Ovary (tissue), 9 donors: Measurements from ENCODE around the gene KCNIP4. TPM values are rescaled to one million over a fixed set of nuclear protein-coding genes. Genes with fewer than 3 reads are reported as not detected.

ENCODE experiments used
- DNase-seq, 5 donors: peaks; one replicate each; pipeline ENCODE4 v3.0.0-alpha.2; 2019 to 2020
- H3K27ac ChIP-seq, 2 donors: fragments of 200-600 bp; one replicate each; pipeline versions ENCODE4 v1.5.1 to v1.8.0; 2019 to 2022
- H3K27me3 ChIP-seq: fragments of 200-600 bp; one replicate; pipeline ENCODE4 v1.8.0; 2022
- H3K36me3 ChIP-seq: fragments of 200-600 bp; sonication (generic); one replicate; pipeline ENCODE4 v1.5.1; 2019
- H3K4me1 ChIP-seq: one replicate; pipeline ENCODE4 v1.8.1; 2013; ENCODE audit warnings: mild to moderate bottlenecking, moderate library complexity; ENCODE audit not compliant: insufficient read depth
- H3K4me3 ChIP-seq: fragments of 200-600 bp; sonication (generic); one replicate; pipeline ENCODE4 v1.5.1; 2017
- H3K9me3 ChIP-seq, 2 donors: fragments of 200-600 bp in 1 of 2; sonication (generic) in 1 of 2; one replicate each; pipeline versions ENCODE4 v1.5.1 to v1.8.1; 2013 to 2019; ENCODE audit warnings: mild to moderate bottlenecking in 1 of 2, moderate library complexity in 1 of 2
- EP300 ChIP-seq: sonication (generic); formaldehyde crosslinking; IDR thresholded peaks from one replicate; pipeline ENCODE4 v1.6.1; 2017; ENCODE audit warnings: antibody characterized with exemption
- POLR2A ChIP-seq: fragments of 450-650 bp; IDR thresholded peaks from one replicate; pipeline ENCODE4 v1.6.1; 2017; ENCODE audit warnings: antibody characterized with exemption, mild to moderate bottlenecking, moderate library complexity
- WGBS, 3 donors: extraction: QIAGEN DNeasy Blood & Tissue Kit in 1 of 3; methylation state at CpG; one replicate each; pipeline versions ENCODE4 v1.1.5 to v1.1.7; 2013 to 2017; 5-methylcytosine and 5-hydroxymethylcytosine counted together
- intact Hi-C, 4 donors: fragments of 100-400 bp; cut with DNase I; formaldehyde crosslinking; loops; one replicate each; pipeline versions ENCODE4 v1.11.0 to v1.15.1; 2022 to 2023
- polyA plus RNA-seq, 2 donors: library from polyadenylated mRNA; stranded (reverse); fragments of 200-250 nt in 1 of 2; fragments of 350-450 nt in 1 of 2; fragmentation: Illumina TruSeq in 1 of 2; extraction: RNeasy Lipid Tissue Mini Kit (QIAGEN cat#74804) in 1 of 2; gene quantifications; one replicate each; pipeline ENCODE4 v1.2.3, GENCODE V29; 2013 to 2014
- total RNA-seq, 7 donors: library from RNA; depleted of rRNA in 2 of 7; stranded (reverse); fragments of >200 nt in 2 of 7; fragmentation: NEBNext Ultra II Directional in 3 of 7; extraction: Animal tissue kit (Norgen Biotek cat#: 25700) in 3 of 7; gene quantifications; one replicate each; pipeline versions ENCODE4 v1.1.0 to v1.2.4, GENCODE V29; 2016 to 2023
- TF ChIP-seq, protein P1 (sequence below), 3 donors: fragments of 450-650 bp in 2 of 3; fragments of 200-600 bp in 1 of 3; IDR thresholded peaks; one replicate each; pipeline versions ENCODE4 v1.5.1 to v1.8.0; 2016 to 2022; ENCODE audit warnings: antibody characterized with exemption in 3 of 3, mild to moderate bottlenecking in 1 of 3
- donor health status: DM: no; HTN: no; CAD: no; lungs with moderate emphysema.
- donor health status: DM: no; HTN: no; CAD: no.
- donor health status: Bipolar disorder and iron deficiency.
- donor health status: DM: yes; HTN: yes; CAD: no.
- donor health status: DM: no; HTN: no; CAD: no.
- donor health status: DM: yes; HTN: yes; CAD: no.

The KCNIP4 gene
- total and polyA plus RNA-seq, 9 donors = 0.11 to 3.9 (median 0.93) TPM; not detected in 1

DNA sequence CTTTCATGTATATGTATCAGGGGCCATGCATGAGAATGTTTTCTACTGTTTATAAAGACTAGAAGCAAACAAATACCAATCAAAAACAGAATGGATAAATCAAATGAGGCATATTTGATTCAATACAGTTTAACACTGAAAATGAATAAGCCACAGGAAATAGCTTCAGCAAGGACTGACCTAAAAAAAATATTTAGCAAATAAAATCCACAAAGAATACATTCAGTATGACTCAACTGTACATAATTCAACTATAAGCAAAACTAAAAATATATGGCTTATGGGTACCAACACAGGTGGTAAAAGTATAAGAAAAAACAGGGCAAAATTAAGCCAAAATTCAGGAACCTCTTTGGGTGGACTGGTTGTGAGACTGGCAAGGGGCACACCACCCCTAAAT lies 112.9 kb downstream of the KCNIP4 start:
- no peaks in the 10 kb centered on the region for H3K36me3 ChIP-seq
- no peaks in the 10 kb centered on the region for H3K4me1 ChIP-seq
- no peak overlapping the region for H3K27ac ChIP-seq
- TF ChIP-seq POLR2A (no peak), EP300 (no peak)
- TF ChIP-seq, protein P1, sequence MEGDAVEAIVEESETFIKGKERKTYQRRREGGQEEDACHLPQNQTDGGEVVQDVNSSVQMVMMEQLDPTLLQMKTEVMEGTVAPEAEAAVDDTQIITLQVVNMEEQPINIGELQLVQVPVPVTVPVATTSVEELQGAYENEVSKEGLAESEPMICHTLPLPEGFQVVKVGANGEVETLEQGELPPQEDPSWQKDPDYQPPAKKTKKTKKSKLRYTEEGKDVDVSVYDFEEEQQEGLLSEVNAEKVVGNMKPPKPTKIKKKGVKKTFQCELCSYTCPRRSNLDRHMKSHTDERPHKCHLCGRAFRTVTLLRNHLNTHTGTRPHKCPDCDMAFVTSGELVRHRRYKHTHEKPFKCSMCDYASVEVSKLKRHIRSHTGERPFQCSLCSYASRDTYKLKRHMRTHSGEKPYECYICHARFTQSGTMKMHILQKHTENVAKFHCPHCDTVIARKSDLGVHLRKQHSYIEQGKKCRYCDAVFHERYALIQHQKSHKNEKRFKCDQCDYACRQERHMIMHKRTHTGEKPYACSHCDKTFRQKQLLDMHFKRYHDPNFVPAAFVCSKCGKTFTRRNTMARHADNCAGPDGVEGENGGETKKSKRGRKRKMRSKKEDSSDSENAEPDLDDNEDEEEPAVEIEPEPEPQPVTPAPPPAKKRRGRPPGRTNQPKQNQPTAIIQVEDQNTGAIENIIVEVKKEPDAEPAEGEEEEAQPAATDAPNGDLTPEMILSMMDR (IDR thresholded peaks at IDR 0.05) = no peak
- no peak for DNase-seq
- no peak overlapping the region for H3K4me3 ChIP-seq
- no peaks in the 10 kb centered on the region for H3K9me3 ChIP-seq
- intact Hi-C loops = no loop called here
- H3K27me3 ChIP-seq = no peaks in the 10 kb centered on the region

DNA sequence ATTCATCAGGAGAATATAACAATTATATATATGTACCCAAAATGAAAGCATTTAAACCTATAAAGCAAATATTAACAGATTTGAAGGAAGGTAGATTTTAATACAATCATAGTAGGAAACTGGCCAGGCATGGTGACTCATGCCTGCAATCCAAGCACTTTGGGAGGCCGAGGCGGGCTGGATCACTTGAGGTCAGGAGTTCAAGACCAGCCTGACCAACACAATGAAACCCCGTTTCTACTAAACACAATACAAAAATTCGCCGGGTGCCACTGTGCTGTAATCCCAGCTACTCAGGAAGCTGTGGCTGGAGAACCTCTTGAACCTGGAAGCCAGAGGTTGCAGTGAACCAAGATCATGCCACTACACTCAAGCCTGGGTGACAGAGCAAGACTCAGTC lies 118.3 kb downstream of the KCNIP4 start:
- Histone ChIP-seq H3K9me3 (no peaks in the 10 kb centered on the region), H3K36me3 (no peaks in the 10 kb centered on the region), H3K4me3 (no peak overlapping the region), H3K27me3 (no peaks in the 10 kb centered on the region), H3K4me1 (no peaks in the 10 kb centered on the region), H3K27ac (no peak overlapping the region)
- intact Hi-C loops = no loop called here
- 72 to 85% (median 81%) methylated on average over 5 of the region's 5 CpGs for WGBS, 3 donors
- DNase-seq = no peak
- TF ChIP-seq, protein P1 (IDR thresholded peaks at IDR 0.05) = no peak
- no peak for TF ChIP-seq POLR2A
- no peak for TF ChIP-seq EP300

DNA sequence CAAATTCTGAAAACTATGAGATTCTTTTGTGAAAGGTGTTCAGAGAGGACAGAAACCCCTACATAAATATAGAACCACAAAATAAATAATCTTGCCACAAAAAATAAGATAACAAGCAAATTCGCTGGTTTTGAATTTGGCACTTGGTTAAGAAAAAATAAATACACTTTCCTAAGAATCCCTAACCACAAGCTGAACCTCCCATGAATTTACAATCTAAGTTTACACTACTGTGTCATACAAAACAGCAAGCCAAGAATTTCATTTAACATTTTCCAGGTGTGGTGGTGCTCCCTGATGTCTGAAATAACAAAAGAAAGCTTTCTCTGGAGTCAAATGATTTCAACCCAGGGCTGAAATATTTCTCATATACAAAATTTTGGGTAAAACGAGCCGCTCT lies 121.0 kb downstream of the KCNIP4 start:
- DNase-seq = no peak
- H3K27me3 ChIP-seq = no peaks in the 10 kb centered on the region
- whole genome bisulfite sequencing, 3 donors = 9 to 21% (median 10%) methylated on average over 3 of the region's 3 CpGs
- H3K4me1 ChIP-seq = no peaks in the 10 kb centered on the region
- no peaks in the 10 kb centered on the region for H3K36me3 ChIP-seq
- intact Hi-C loops = no loop called here
- no peak overlapping the region for H3K27ac ChIP-seq
- no peaks in the 10 kb centered on the region for H3K9me3 ChIP-seq
- TF ChIP-seq POLR2A (no peak), EP300 (no peak)
- TF ChIP-seq, protein P1 (IDR thresholded peaks at IDR 0.05) = no peak
- H3K4me3 ChIP-seq = no peak overlapping the region

DNA sequence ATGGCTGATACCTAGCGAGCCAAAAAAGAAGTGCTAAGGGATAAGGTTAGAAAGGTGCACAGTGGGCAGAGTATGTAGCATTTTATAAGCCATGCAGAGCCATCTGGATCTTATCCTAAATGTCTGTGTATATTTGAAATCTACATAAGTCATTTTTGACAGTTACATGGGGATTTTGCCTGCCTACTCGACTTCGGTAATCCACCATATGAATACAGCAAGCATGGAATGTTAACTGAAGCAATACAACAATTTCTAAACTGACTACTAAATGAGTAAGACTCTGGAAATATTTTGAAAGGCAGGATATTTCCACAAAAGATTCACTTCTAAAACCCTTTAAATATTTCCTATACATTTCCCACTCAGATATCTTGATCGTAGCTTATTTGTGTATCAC lies 122.5 kb downstream of the KCNIP4 start:
- TF ChIP-seq POLR2A (no peak), EP300 (no peak)
- TF ChIP-seq, protein P1 (IDR thresholded peaks at IDR 0.05) = no peak
- Histone ChIP-seq H3K4me1 (no peaks in the 10 kb centered on the region), H3K36me3 (no peaks in the 10 kb centered on the region), H3K9me3 (no peaks in the 10 kb centered on the region), H3K27me3 (no peaks in the 10 kb centered on the region), H3K4me3 (no peak overlapping the region), H3K27ac (no peak overlapping the region)
- DNase-seq = no peak
- intact Hi-C loops = no loop called here
- WGBS, 3 donors = 88 to 92% (median 91%) methylated on average over 4 of the region's 4 CpGs

DNA sequence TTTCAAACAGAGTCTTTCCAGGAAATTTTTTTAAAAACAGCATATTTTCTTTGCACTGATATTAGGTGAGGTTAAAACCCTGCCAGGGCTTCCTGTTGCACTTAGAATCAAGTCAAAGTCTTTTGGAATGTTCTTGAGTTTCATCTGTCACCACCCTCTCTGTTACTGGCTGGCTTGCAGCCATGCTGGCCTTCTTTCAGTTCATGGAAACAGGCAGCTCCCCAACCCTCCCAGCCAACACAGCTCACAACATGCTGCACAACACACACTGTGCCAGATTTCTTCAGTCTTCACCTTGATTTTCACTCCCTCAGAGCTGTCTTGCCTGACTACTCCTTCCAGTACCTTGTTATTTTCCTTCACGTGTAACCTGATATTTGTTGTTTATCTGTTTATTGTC lies 129.5 kb downstream of the KCNIP4 start:
- Histone ChIP-seq H3K9me3 (no peaks in the 10 kb centered on the region), H3K27me3 (no peaks in the 10 kb centered on the region), H3K27ac (no peak overlapping the region), H3K4me1 (no peaks in the 10 kb centered on the region), H3K4me3 (no peak overlapping the region), H3K36me3 (no peaks in the 10 kb centered on the region)
- TF ChIP-seq, protein P1 (IDR thresholded peaks at IDR 0.05) = no peak
- no peak for TF ChIP-seq POLR2A
- TF ChIP-seq EP300 = no peak
- 12 to 25% (median 14%) methylated on average over 1 of the region's 1 CpG for WGBS, 3 donors
- intact Hi-C loops = no loop called here
- DNase-seq = peak in 1 of 5 donors; percentile 21
